OCI-LY3 (cell line): ENCODE measurements around the gene CASP6.

ENCODE experiments used
- CTCF ChIP-seq: fragments of 200-600, 300-600 bp; sonication (generic); IDR thresholded peaks from 2 replicates; pipeline ENCODE4 v1.5.1; 2014; ENCODE audit warnings: antibody characterized with exemption, low read length, low read depth
- EZH2phosphoT487 ChIP-seq: fragments of 200-600 bp; shearing (Covaris generic); IDR thresholded peaks from 2 replicates; pipeline ENCODE4 v1.6.1; 2018; ENCODE audit warnings: antibody characterized with exemption, mixed run types, low read depth

- no peak for TF ChIP-seq EZH2phosphoT487
- TF ChIP-seq CTCF: no peak
Measured at GRCh38 chr4:109729117-109729717, 26.0 kb upstream of the CASP6 start.
